Small intestine (tissue), 7 donors: ENCODE measurements around the gene KIZ. TPM values are rescaled to one million over a fixed set of nuclear protein-coding genes. Genes with fewer than 3 reads are reported as not detected.

Source experiments
- DNase-seq, 2 donors: peaks; one replicate each; pipeline versions ENCODE4 v3.0.0 to v3.0.0-alpha.2; 2013
- FAIRE-seq: peaks from 2 replicates; lab custom pipeline; 2012; peaks lifted over from hg19 to GRCh38; lab: Jason Lieb, UNC
- H3K27ac ChIP-seq, 3 donors: one replicate each; pipeline ENCODE4 v1.5.1; 2013; ENCODE audit warnings: low read length in 2 of 3, mild to moderate bottlenecking in 2 of 3, control low read depth in 1 of 3, inconsistent platforms in 1 of 3, low read depth in 1 of 3, moderate library complexity in 1 of 3
- H3K27me3 ChIP-seq, 3 donors: one replicate each; pipeline ENCODE4 v1.6.1; 2013; ENCODE audit warnings: low read length in 3 of 3, inconsistent platforms in 1 of 3; ENCODE audit not compliant: control insufficient read depth in 3 of 3, insufficient read depth in 3 of 3
- H3K36me3 ChIP-seq, 3 donors: one replicate each; pipeline ENCODE4 v1.6.1; 2013; ENCODE audit warnings: low read length in 3 of 3, inconsistent platforms in 1 of 3, low read depth in 1 of 3, mild to moderate bottlenecking in 1 of 3, moderate library complexity in 1 of 3; ENCODE audit not compliant: control insufficient read depth in 3 of 3, insufficient read depth in 2 of 3
- H3K4me1 ChIP-seq, 3 donors: one replicate each; pipeline ENCODE4 v1.6.1; 2013; ENCODE audit warnings: low read length in 2 of 3, inconsistent platforms in 1 of 3, low read depth in 1 of 3, mild to moderate bottlenecking in 1 of 3, moderate library complexity in 1 of 3; ENCODE audit not compliant: control insufficient read depth in 3 of 3, insufficient read depth in 2 of 3
- H3K4me3 ChIP-seq, 3 donors: one replicate each; pipeline ENCODE4 v1.5.1; 2013; ENCODE audit warnings: low read length in 3 of 3, control low read depth in 1 of 3, inconsistent platforms in 1 of 3, low read depth in 1 of 3, mild to moderate bottlenecking in 1 of 3, moderate library complexity in 1 of 3
- H3K9me3 ChIP-seq, 2 donors: one replicate each; pipeline ENCODE4 v1.6.1; 2013; ENCODE audit warnings: low read depth in 1 of 2, low read length in 1 of 2; ENCODE audit not compliant: control insufficient read depth in 2 of 2, insufficient read depth in 1 of 2
- WGBS, 3 donors: extraction: QIAGEN DNeasy Blood & Tissue Kit; methylation state at CpG; one replicate each; pipeline ENCODE4 v1.1.7; 2013; 5-methylcytosine and 5-hydroxymethylcytosine counted together
- polyA plus RNA-seq, 4 donors: library from polyadenylated mRNA; stranded (reverse) in 3 of 4; unstranded in 1 of 4; fragments of 200-250 nt in 3 of 4; fragments of 120-200 nt in 1 of 4; gene quantifications; one replicate each; pipeline versions ENCODE4 v1.2.1 to v1.2.3, GENCODE V29; 2013
- donor health status: healthy with polysubstance abuse.
- donor health status: control.
- donor health status: control.
- donor health status: Bipolar disorder and iron deficiency.
- donor health status: healthy.

KIZ gene
- polyA plus RNA-seq, 4 donors, result 11.7 to 38.4 (median 20.1) TPM

GRCh38 chr20:21125072-21125848 lies 622 bp upstream of the KIZ start:
- H3K9me3 ChIP-seq, result no peaks in the 10 kb centered on the region
- no peaks in the 10 kb centered on the region for H3K36me3 ChIP-seq
- no peaks in the 10 kb centered on the region for H3K27me3 ChIP-seq
- FAIRE-seq, result no peak
- H3K27ac ChIP-seq, result peak overlapping the region; percentile 37 to 74 (median 59)
- peak in 1 of 2 donors; percentile 68 for DNase-seq
- H3K4me1 ChIP-seq, result peaks cover 0 to 3% (median 0%) of the 10 kb centered on the region in 3 donors
- WGBS, 3 donors, result 1 to 5% (median 4%) methylated on average over 20 to 25 of the region's 25 CpGs
- H3K4me3 ChIP-seq, result peak overlapping the region; percentile 3 to 64 (median 56)

DNA sequence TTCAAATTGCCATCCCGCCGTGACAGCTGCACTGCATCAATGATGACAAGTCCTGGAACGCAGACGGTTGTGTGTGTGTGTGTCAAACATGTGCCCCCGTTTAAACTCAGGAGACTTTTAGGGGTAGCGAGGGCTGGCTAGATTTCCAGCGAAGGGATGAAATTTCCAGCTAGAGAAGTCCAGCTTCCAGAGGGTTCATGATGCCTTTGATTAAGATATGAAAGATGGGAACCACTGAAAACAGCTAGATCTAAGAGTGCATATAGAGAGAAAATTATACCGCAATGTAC lies 644 bp downstream of the KIZ start:
- H3K4me1 ChIP-seq, result peaks cover 0 to 3% (median 0%) of the 10 kb centered on the region in 3 donors
- no peaks in the 10 kb centered on the region for H3K27me3 ChIP-seq
- peak overlapping the region in 1 of 3 donors; percentile 86 for H3K27ac ChIP-seq
- 2 to 11% (median 8%) methylated on average over 8 of the region's 8 CpGs for WGBS, 3 donors
- no peaks in the 10 kb centered on the region for H3K9me3 ChIP-seq
- H3K4me3 ChIP-seq, result peak overlapping the region; percentile 84 to 100 (median 92)
- DNase-seq (peak in 1 of 2 donors; percentile 6), FAIRE-seq (no peak)
- peaks cover 0 to 2% (median 0%) of the 10 kb centered on the region in 3 donors for H3K36me3 ChIP-seq

- Histone ChIP-seq H3K4me1 (peaks cover 0 to 3% (median 0%) of the 10 kb centered on the region in 3 donors), H3K27me3 (no peaks in the 10 kb centered on the region), H3K27ac (peak overlapping the region in 1 of 3 donors; percentile 28), H3K36me3 (peaks cover 0 to 4% (median 0%) of the 10 kb centered on the region in 3 donors), H3K4me3 (peak overlapping the region in 1 of 3 donors; percentile 100), H3K9me3 (no peaks in the 10 kb centered on the region)
- 23 to 70% (median 38%) methylated on average over 5 of the region's 5 CpGs for WGBS, 3 donors
- FAIRE-seq (peak; percentile 74), DNase-seq (peak in 1 of 2 donors; percentile 62)
Observed at GRCh38 chr20:21127201-21127981, 1.5 kb downstream of the KIZ start.

GRCh38 chr20:21129861-21130260 lies 4.0 kb downstream of the KIZ start:
- DNase-seq (no peak), FAIRE-seq (no peak)
- WGBS, 3 donors, result 88 to 92% (median 90%) methylated on average over 5 of the region's 5 CpGs

GRCh38 chr20:21133404-21133803 lies 7.5 kb downstream of the KIZ start:
- 78 to 88% (median 87%) methylated on average over 4 of the region's 4 CpGs for WGBS, 3 donors
- Histone ChIP-seq H3K36me3 (peaks cover 2 to 12% (median 3%) of the 10 kb centered on the region in 3 donors), H3K4me1 (no peaks in the 10 kb centered on the region), H3K27ac (no peak overlapping the region), H3K4me3 (no peak overlapping the region), H3K27me3 (no peaks in the 10 kb centered on the region), H3K9me3 (no peaks in the 10 kb centered on the region)
- DNase-seq, result no peak
- no peak for FAIRE-seq

More at GRCh38 chr20:21129861-21130260, 4.0 kb downstream of the KIZ start:
- Histone ChIP-seq H3K9me3 (no peaks in the 10 kb centered on the region), H3K27ac (no peak overlapping the region), H3K36me3 (peaks cover 0 to 11% (median 0%) of the 10 kb centered on the region in 3 donors), H3K4me3 (no peak overlapping the region), H3K4me1 (peaks cover 0 to 3% (median 0%) of the 10 kb centered on the region in 3 donors), H3K27me3 (no peaks in the 10 kb centered on the region)

- Histone ChIP-seq H3K27me3 (no peaks in the 10 kb centered on the region), H3K36me3 (peaks cover 2 to 12% (median 3%) of the 10 kb centered on the region in 3 donors), H3K27ac (no peak overlapping the region), H3K4me1 (no peaks in the 10 kb centered on the region), H3K9me3 (no peaks in the 10 kb centered on the region), H3K4me3 (no peak overlapping the region)
- DNase-seq, result no peak
- 90 to 98% (median 92%) methylated on average over 16 of the region's 16 CpGs for WGBS, 3 donors
- no peak for FAIRE-seq
Observed at GRCh38 chr20:21133917-21134622, 8.2 kb downstream of the KIZ start.

GRCh38 chr20:21134883-21135493 lies 9.1 kb downstream of the KIZ start:
- no peaks in the 10 kb centered on the region for H3K27me3 ChIP-seq
- whole genome bisulfite sequencing, 3 donors, result 90 to 91% (median 91%) methylated on average over 10 of the region's 10 CpGs
- H3K27ac ChIP-seq, result no peak overlapping the region
- no peak overlapping the region for H3K4me3 ChIP-seq
- DNase-seq, result no peak
- FAIRE-seq, result no peak
- H3K36me3 ChIP-seq, result peaks cover 2 to 12% (median 6%) of the 10 kb centered on the region in 3 donors
- no peaks in the 10 kb centered on the region for H3K9me3 ChIP-seq
- no peaks in the 10 kb centered on the region for H3K4me1 ChIP-seq
